Left renal pelvis (tissue), 4 donors: ENCODE data around the gene CEP126. TPM values are rescaled to one million over a fixed set of nuclear protein-coding genes. Genes with fewer than 3 reads are reported as not detected.
A peak's percentile ranks its signal among the peaks of the same experiment; 100 is the strongest.

Source experiments
- DNase-seq, 4 donors: peaks; one replicate each; pipeline ENCODE4 v3.0.0-alpha.2; 2013; ENCODE audit warnings: low read depth in 4 of 4, low spot score in 3 of 4
- polyA plus RNA-seq, 4 donors: library from polyadenylated mRNA; unstranded; fragments of 120-200 nt; gene quantifications; one replicate each; pipeline ENCODE4 v1.2.1, GENCODE V29; 2013; ENCODE audit not compliant: insufficient read length in 4 of 4

The CEP126 gene, protein sequence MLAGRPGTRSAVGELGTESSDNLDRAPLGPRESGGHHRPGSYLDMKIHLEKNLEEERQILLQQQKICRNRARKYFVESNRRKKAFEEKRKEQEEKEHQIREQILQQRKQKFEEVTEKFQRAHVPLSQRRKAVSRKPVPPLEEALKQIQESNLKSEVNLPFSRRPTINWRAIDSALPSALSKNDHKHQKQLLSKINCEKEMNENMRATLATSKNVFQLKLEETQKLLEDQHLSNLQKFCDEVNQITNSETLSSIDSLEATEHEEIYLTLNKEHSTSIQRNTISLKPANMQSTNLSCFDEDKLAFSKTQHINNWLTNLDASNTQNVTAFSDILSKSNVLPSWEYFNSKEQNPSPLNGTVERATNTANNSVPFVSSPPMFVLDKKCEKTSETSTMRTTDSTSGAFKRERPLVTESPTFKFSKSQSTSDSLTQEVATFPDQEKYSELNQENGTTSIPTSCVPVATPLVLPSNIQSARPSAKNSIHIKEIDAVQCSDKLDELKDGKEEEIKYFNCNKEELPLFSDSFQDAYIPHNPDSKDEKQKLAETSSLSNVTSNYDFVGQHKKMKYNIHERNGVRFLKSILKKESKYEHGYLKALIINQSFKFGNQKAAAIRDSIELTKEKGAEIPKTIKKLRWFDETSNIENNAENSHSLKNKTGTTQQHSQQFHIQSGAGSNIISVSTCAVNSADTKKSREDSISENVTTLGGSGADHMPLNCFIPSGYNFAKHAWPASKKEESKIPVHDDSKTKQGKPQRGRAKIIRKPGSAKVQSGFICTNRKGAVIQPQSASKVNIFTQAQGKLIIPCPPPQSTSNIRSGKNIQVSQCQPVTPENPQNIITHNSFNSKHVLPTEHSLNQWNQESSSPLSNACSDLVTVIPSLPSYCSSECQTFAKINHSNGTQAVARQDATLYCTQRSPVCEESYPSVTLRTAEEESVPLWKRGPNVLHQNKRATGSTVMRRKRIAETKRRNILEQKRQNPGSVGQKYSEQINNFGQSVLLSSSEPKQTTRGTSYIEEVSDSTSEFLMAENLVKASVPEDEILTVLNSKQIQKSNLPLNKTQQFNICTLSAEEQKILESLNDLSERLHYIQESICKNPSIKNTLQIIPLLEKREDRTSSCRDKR
- polyA plus RNA-seq: 1 to 10 TPM; 3.3 to 5.5 (median 4.8) TPM

DNA sequence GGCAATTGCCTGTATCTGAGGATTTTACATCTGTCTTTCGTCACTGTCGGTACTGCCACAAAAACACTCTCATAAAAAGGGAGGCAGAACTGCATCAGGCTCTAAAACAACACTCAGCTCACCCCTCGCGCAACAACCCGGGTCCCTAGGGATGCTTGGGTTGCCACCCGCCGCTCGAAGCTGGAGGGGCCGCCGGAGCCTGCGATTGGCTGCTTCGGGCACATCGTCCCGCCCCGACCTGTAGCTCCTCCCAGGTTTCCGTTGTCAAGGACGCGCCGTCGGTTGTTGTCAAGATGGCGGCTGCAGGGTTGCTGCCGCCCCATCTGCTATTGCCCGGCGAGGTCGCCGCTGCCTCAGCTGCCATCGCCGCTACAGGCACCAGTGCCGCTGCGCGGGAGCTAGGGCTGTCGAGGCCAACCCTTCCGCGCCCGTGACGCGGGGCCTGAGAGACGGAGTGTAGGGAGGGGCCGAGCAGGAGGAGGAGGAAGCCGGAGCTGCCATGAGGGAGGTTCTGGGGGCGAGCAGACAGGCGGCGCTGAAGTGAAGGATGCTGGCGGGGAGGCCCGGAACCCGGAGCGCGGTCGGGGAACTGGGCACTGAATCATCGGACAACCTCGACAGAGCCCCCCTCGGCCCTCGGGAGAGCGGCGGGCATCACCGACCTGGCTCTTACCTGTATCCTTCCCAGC lies at the start of gene CEP126:
Gene CEP126, plus strand, starts transcription at position 273 of the 689 bp plus-strand sequence. Its CDS starts 275 bp downstream, at position 548.
- peak; percentile 79 to 88 (median 84) for DNase-seq

DNA sequence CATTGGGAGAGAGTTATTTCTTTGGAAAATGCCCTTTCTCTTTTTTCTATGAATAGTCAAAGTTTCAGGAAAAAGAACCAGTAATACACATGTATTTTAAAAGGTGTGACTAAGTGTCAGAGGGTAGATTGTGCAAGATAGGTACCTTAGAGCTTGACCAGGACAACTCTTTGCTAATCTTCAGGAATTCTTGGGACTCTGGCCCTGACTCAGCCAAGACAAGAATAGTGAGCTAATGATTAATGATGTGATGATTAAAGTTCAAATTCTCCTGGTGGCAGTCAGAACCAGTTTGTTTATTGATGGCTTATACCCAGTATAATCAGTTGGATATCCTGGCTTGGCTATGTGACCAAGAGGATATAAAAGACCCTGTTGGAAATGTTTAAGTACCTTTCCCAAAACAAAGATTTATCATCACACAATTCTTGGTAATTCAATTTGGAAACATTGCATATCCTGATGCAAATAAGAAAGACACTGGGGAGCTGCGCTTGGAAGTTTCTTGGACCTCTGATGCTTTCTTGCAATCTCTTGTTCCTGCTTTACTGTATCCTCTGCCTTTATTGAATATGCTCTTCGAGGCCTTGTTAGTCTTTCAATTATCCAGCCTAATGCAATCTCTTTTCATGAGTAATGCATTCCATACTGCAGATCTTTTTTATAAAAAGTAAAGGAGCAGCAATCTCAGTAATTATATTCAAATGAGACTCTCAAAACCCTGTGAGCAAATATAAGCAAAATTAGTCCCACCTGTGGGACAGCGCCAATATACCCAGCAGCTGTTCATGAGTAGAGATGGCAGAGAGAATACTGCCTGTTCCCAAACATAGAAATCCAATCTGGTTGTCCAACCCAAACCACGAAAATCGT lies 48.0 kb upstream of the CEP126 start:
- DNase-seq: no peak

DNA sequence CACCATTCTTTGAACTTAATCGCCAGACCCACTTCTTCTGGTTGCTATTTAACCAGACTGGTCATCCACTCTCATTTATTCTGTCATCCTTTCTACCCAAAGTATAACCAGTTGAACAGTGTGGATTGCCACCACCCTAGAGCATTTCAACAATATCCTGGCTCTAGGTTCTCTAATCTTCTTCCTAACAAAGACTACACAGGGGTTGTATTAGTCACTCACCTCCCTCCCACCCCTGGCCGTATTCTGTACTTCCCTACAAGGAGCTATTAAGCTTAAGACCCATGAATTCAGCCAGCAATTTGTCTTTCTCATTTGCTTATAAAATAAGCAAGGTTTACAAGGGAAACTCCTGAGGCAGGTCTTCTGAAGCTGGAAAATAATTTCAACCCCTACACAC lies 46.9 kb upstream of the CEP126 start:
- DNase-seq: no peak

DNA sequence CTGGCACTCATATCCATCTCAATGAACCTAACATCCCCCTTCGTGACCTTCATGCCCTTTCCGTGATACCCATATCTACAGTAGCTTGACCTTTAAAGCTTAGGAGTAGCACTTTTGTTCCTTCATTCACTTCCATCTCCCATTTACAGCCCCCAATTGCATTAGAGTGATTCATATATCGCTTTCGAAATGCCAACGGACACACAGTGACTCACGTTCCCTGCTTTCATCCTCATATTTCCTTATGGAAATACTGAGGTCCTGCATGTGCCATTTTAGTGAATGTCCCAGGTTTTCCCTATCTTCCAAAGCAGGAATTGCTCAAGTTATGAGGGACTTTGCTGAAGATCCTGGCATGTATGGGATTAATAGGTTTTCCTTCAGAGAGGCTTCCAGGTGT lies 44.3 kb upstream of the CEP126 start:
- no peak for DNase-seq

DNA sequence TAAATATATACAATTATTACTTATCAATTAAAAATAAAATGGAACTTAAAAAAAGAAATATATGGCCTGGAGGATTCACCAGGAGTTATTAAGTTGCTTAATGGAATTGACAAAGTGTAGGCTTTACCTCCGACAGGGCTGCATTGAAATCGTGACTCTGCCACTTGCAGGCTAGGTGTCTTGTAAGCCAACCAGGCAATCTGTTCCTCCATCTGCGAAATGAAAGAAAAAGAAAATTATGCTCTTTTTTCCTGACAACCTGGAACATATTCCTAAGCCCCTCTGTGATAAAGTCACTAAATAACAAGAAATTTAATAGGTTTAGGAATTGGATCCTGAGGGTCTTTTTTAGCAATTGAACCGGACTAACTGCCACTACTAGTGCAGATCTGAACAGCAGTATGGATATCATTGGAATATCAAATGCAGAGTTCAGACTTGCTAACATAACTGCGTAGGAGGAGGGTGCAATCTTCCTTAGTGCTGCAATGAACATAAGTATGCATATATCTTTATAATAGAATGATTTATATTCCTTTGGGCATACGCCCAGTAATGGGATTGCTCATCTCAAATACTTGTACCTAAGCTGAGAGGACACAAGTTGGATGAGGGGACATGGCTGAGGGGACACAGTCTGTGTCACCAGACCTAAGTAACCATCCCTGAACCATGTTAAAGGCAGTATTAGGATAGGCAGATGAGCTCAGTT lies 42.5 kb upstream of the CEP126 start:
- DNase-seq: no peak

DNA sequence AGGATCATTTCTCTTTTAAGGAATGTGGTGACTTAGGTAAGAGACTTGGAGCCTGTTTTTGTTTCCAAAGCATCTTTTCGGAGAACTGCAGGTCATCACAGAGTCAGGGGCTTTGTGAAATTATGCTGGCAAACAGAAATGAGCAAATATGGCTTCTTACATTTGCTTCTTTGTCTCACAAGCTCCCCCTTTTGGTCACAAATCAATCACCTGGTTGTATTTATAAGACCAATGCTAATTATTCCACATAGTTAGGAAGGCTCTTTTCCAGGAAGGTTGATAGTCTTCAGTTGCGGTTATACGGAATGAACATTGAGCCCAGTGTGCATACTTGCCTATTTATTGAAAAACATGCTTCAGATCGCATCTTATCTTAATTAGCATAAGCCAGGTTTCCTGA lies 34.6 kb upstream of the CEP126 start:
- no peak for DNase-seq

DNA sequence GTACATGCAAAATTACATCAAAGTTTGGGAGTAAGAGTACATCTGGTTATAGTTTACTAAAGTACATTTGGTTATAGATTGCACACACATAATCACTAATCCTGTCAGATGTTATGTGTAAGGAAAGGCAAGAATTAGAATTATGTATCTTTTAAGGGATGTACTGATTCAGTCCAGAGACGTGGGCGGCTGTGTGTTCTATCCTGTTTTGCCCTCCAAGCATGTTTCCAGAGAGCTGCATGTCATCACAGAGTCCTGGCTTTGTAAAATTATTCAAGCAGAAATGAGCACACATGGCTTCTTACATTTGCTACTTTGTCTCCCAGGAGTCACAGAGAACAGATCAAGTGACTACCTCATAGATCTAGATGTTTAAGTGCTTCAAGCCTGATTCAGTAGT lies 33.2 kb upstream of the CEP126 start:
- no peak for DNase-seq

DNA sequence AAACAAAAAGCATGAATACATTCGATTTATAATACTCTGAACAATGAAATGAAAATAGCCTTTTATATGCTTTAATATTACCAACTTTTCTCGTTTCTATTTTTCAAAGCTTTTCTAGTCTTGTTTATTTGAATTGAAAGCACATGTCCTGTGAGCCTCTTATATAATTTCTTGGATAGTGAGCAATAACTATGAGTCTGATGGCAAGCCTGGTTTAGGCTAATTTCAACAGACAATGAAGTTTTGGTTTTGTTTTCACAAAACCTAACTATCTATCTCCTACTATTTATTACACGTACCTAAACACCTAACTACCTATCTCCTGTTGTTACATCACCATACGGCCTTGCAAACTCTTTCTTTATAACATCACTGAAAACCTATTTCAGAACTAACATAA lies 29.2 kb upstream of the CEP126 start:
- no peak for DNase-seq

DNA sequence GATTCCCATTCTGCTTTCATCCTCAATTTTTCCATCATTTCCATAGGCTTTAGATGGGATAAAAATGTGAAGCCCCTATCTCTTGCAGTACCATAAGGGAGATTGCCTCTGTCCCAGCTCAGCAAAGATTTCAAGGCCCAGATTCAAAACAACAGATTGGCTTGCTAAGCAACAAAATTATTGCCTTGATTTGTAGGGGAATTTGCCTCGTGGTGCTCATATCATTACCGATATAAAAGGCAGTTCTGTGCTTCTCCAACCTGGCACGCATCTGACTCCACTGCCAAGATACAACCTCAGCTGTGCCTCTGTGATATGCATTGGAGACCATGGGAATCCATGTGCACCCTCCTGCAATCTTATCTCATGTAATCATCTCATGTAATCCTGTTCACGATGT lies 25.0 kb upstream of the CEP126 start:
- no peak for DNase-seq

DNA sequence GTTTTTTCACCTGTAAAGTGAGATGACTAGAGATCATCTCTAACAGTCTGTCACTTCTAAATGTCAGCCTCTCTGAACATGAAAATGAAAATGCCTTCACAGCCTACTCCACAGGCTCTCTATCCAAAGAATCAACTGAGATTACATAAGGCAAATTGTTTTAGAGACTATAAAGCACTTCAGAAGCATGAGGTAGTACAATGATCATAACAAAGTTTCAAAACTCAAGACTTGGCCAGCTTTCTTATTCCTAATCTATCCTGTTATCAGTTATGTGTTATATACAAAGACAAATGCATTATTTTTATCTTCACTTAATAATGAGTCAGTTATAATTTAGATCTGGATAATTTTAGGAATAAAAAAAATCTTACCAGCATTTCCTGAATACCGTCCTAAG lies 20.3 kb upstream of the CEP126 start:
- no peak for DNase-seq

DNA sequence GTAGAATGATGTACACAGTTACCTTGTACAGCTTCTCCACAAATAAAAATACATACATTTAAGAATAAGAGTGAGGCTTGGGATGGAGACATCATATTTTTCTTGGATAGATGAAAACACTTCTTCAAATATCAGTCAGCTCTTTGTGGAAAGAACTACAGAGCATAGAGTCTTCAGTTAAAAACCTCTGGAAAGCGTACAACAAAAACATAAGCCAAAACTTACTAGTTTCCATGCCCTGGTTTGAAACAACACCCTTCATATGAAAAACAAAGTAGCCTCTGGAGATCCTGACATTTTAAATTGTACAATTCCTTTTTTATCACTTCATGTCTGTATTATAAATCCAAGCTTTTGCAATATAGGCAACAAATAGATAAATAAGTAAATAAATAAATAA lies 7.0 kb upstream of the CEP126 start:
- DNase-seq: no peak

DNA sequence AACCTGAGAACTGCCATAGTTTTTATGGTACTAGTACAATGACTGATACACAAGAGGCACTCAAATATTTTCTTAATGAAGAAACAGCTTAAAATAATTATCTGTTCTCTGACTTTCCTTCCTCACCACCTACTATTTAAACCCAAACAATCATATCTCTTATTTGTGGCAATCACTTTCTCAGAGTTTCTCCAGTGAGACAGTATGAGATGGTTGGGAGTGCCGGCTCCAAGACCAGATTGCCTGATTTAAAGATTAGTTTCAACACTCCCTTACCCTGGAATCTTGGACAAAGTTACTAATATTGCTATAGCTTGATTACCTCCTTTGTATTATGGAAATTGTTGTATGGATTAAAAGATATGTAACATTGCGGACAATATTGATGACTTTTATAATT lies 5.7 kb upstream of the CEP126 start:
- no peak for DNase-seq

DNA sequence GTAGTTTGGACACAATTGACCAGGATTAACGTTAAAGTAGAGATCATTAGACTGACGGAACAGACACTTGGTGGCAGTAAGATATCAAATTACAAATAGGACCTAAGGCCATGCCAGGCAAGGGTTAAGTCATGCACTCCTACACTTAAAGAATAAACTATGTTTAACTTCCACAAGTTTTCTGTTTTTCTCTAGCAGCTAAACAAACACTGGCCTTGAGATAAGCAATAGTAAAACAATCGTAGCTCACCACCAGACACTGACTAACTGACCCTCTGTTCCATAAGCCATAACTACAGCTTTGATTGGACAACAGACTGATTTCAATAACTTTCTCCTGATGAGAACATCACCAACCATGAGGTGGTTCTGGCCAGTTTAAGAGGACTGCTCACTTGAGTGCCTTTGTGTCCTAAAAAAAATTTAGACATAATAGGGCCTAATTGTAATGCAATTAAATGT lies 2.0 kb upstream of the CEP126 start:
- no peak for DNase-seq

DNA sequence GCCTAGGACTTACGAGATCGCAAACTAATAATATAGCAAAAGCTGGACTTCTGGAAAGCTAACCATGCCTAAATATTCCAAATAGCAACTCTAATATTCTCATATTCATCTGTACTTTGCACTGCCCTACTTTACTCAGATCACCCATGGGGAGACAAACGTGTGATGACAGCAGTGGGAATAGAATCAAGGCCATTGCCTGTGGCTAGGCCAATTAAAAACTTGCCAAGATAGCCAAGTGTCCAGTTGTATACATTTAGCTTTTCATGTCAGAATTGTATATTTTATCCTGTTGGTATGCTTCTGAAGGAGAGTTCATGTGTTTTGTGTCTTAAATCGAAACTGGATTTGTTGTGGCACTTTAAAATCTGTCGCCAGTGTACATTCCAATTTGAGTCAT lies 1.2 kb upstream of the CEP126 start:
- no peak for DNase-seq

DNA sequence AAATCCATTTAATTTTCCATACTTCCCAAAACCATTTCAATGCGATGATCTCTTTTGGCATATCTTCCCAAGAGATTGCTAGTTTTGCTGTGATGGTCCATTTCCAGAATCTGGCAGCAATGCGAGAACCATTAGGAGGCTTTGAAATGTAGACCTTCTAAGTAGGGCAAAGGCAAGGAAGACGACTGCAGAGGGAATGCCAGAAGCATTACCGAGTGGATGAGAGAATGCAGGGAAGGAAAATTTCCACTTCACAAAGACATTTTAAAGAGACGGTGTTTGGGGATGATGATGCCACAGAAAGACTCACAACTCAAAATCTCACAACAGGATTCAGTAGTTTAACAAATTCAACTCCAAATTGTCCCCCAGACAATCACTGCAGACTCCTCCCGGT lies 471 bp upstream of the CEP126 start:
- DNase-seq: peak in 2 of 4 donors; percentile 5 to 21

DNA sequence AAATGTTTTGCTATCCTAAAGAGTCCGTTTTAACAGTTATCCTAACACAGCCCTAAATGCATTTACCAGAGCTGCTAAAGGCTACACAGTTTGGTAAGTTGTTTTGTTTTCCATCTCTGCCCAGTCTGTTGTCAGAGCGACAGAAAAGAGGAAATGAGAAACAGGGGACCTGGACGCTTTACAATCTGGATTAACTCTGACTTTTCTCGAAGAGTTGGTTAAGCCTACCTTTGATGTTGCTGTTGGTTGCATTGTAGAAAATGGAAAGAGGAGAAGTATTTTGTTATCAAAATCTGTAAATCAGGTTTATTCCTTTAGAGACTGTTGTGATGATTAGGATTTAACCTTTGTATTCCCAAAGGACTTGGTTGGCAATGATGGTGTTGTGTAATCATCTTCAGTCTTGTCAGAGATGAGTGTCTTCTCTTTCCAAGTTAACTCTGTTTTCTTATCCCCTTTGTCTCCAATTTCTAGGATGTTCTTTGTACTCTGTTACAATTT lies 1.0 kb downstream of the CEP126 start:
- peak in 2 of 4 donors; percentile 8 to 14 for DNase-seq

DNA sequence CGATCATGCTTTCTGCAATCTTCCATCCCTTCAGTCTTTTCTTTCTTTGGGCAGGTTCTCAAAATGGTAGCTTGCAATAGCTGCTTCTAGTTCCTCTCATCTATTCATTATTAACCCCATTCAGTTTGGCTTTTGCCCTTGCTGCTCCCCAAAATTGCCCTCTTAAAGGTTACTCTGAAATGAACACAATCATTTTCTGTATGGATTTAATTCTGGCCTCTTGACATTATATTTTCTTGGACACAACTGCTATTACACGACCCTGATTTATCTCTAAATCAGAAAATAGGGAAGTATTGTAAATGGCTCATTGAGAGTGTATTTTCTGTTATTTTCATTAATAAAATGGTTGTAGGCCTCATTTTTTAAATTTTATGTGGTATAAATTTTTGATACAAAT lies 1.6 kb downstream of the CEP126 start, which contains the start of gene ANGPTL5:
Gene ANGPTL5, minus strand, starts transcription at position 101 of the 400 bp plus-strand sequence. CDS start 8,613 bp downstream, outside the sequence.
- no peak for DNase-seq

DNA sequence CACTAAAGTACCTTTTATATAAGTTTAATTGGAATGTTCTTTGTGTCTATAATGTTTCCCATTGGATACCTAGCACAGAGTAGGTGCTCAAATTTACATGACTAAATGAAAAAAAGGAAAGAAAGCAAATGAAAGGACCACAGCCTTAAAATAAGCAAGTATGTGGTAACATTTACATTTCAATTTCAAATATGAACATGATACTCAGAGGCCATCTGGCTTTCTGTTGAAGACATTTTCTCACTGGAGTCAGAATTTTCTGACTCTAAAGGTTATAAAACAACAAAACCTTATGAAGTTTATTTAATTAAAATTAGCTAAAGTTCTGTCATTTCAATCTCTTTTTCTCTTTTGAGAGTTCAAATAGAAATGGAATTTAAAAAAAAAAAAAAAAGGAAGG lies 2.4 kb downstream of the CEP126 start:
- no peak for DNase-seq

DNA sequence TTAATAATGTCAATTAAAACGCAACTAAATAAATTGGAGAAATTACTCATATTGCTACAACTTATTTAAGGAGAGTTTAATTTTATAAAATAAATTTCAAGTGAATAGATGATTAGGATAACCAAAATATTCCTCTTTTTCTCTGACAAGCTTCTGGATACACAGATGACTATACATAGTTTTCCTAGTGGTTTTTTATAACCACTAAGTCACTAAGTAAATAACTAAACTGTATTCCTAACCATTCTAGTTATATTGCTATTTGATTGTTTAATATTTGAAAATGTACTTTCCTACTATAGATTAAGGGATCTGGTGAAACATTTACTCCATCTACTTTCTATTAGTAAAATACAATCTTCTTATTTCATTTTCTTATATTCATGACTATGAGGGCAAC lies 6.2 kb downstream of the CEP126 start:
- no peak for DNase-seq
